ENCODE results near the gene RDH5. TPM values are rescaled to one million over a fixed set of nuclear protein-coding genes. Genes with fewer than 3 reads are reported as not detected.
A peak's percentile ranks its signal among the peaks of the same experiment; 100 is the strongest.

Gene RDH5
- polyA plus RNA-seq, 1 donor from 2014 or later = 3.4 TPM

GRCh38 chr12:55726971-55727370 is 6.8 kb downstream of the RDH5 start:
- Histone ChIP-seq H3K9me3 (ENCODE audit: low read length) (no peaks in the 10 kb centered on the region), H3K27me3 (ENCODE audit: insufficient read depth, low read depth, low read length) (no peaks in the 10 kb centered on the region), H3K79me2 (replicated peaks; ENCODE audit: insufficient read depth, low read length) (peaks cover 19% of the 10 kb centered on the region), H3K27ac (ENCODE audit: low read length) (no peak overlapping the region), H3K4me2 (ENCODE audit: low read length) (peak overlapping the region; percentile 90), H2AFZ (ENCODE audit: low read depth, low read length) (no peak overlapping the region), H3K9me2 (ENCODE audit: insufficient read depth, low read length) (no peaks in the 10 kb centered on the region), H3K4me3 (ENCODE audit: low read length) (peak overlapping the region; percentile 91), H4K20me1 (ENCODE audit: insufficient read depth) (no peaks in the 10 kb centered on the region), H3F3A (ENCODE audit: insufficient read depth, low read length, poor library complexity, severe bottlenecking) (no peaks in the 10 kb centered on the region), H3K9ac (ENCODE audit: low read length) (peak overlapping the region; percentile 97), H3K36me3 (ENCODE audit: insufficient read depth, low read length) (peaks cover 3% of the 10 kb centered on the region)
- no peak for TF ChIP-seq MXI1 (conservative IDR thresholded peaks at IDR 0.05; ENCODE audit: poor library complexity, severe bottlenecking)
- no peak for TF ChIP-seq REST (IDR thresholded peaks at IDR 0.05; ENCODE audit: borderline replicate concordance)
- TF ChIP-seq POLR2AphosphoS5 (IDR thresholded peaks at IDR 0.05) = no peak
- TF ChIP-seq SMC3 (conservative IDR thresholded peaks at IDR 0.05; ENCODE audit: poor library complexity) = no peak

- no peak for TF ChIP-seq TAF1 (IDR thresholded peaks at IDR 0.05; ENCODE audit: low read depth)
- no peak for TF ChIP-seq CTCF (IDR thresholded peaks at IDR 0.05; ENCODE audit: poor library complexity, severe bottlenecking)
- no peak for TF ChIP-seq SMC3 (conservative IDR thresholded peaks at IDR 0.05; ENCODE audit: poor library complexity)
- TF ChIP-seq POLR2AphosphoS5 (IDR thresholded peaks at IDR 0.05) = no peak
- TF ChIP-seq REST (IDR thresholded peaks at IDR 0.05; ENCODE audit: borderline replicate concordance) = no peak
- TF ChIP-seq EZH2 (IDR thresholded peaks at IDR 0.05; ENCODE audit: borderline replicate concordance, insufficient read depth, low read length, poor library complexity, severe bottlenecking) = no peak
- no peak for TF ChIP-seq RAD21 (conservative IDR thresholded peaks at IDR 0.05)
- no peak for TF ChIP-seq EP300 (conservative IDR thresholded peaks at IDR 0.05; ENCODE audit: poor library complexity, severe bottlenecking)
- no peak for TF ChIP-seq MXI1 (conservative IDR thresholded peaks at IDR 0.05; ENCODE audit: poor library complexity, severe bottlenecking)
- Histone ChIP-seq H3K4me3 (ENCODE audit: low read length) (peak overlapping the region; percentile 91), H2AFZ (ENCODE audit: low read depth, low read length) (no peak overlapping the region), H4K20me1 (ENCODE audit: insufficient read depth) (no peaks in the 10 kb centered on the region), H3F3A (ENCODE audit: insufficient read depth, low read length, poor library complexity, severe bottlenecking) (no peaks in the 10 kb centered on the region), H3K9me3 (ENCODE audit: low read length) (no peaks in the 10 kb centered on the region), H3K79me2 (replicated peaks; ENCODE audit: insufficient read depth, low read length) (peaks cover 24% of the 10 kb centered on the region), H3K9me2 (ENCODE audit: insufficient read depth, low read length) (no peaks in the 10 kb centered on the region), H3K36me3 (ENCODE audit: insufficient read depth, low read length) (peaks cover 3% of the 10 kb centered on the region), H3K27me3 (ENCODE audit: insufficient read depth, low read depth, low read length) (no peaks in the 10 kb centered on the region), H3K27ac (ENCODE audit: low read length) (peak overlapping the region; percentile 100), H3K4me2 (ENCODE audit: low read length) (peak overlapping the region; percentile 90), H3K9ac (ENCODE audit: low read length) (peak overlapping the region; percentile 97)
Observed at GRCh38 chr12:55727643-55728185, 7.5 kb downstream of the RDH5 start.

All from neural cell (in vitro differentiated cells).